Activated CD8-positive, alpha-beta memory T cell treated with anti-CD3 and anti-CD28 coated beads, Interleukin-2, amount 50 U/mL, for 1 hour (primary cell): ENCODE measurements around the gene VEPH1.

Source experiments
- DNase-seq: peaks from one replicate; pipeline ENCODE4 v3.0.0-alpha.2; 2020; ENCODE audit errors: extremely low read depth

The VEPH1 gene

DNA sequence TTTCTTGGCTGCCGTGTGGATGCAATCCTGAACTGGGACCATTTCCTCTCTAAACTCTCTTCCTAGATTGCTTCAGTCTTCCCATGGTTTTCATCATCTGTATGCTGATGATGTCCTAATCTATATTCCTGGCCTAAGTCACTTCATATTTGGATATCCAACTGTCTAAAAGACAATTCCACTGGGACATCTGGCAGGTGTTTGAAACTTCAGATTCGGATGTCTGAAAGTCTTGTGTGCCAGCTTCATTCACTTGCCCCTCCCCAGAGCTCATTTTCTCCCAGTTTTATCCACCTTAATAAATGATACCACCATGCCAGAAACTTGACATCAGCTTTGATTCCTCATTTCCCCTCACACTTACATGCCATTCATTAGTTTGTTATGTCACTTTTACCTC, 201.5 kb downstream of the VEPH1 start:
- DNase-seq = no peak

- no peak for DNase-seq
Observed at GRCh38 chr3:157300981-157301663, 202.1 kb downstream of the VEPH1 start.

- no peak for DNase-seq
Observed at GRCh38 chr3:157300094-157300493, 203.1 kb downstream of the VEPH1 start.

GRCh38 chr3:157297328-157297915, 205.8 kb downstream of the VEPH1 start:
- no peak for DNase-seq

DNA sequence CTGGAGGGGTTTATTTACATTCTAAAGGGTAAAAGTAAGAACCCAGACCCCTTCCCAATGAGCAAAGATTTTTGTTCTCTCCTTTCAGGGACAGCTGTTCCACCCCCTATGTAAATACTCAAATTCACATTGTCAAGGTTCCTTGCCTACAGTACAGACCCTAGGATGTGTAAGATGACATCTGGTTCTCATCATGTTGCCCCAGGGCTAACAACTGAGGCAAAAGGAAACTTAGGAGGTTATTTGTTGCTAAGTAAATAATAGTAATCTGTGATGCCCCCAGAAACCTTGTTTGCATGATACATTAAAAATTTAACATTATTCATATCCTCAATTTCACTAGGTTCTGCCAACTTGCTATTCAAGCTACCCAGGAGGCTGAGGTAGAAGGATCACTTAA, 208.3 kb downstream of the VEPH1 start:
- DNase-seq = no peak

DNA sequence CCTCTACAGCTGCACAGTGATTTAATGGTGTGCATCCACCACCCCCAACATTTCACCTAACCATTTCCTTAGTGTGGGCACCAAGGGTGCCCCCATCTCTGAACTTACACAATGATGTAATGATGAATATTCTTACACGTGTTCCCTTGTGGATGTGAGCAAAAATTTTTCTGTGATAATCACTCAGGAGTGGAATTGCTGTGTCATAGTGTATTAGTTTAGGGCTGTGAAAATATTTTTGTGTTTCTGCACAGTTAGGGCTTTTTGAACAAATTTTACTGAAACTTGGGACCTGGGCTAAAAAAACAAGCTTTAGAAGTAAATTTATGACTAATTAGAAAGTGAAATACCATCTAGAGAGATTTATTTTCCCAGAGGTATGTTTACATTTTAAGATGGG, 208.7 kb downstream of the VEPH1 start:
- DNase-seq = no peak

GRCh38 chr3:157290766-157291165, 212.4 kb downstream of the VEPH1 start:
- no peak for DNase-seq

DNA sequence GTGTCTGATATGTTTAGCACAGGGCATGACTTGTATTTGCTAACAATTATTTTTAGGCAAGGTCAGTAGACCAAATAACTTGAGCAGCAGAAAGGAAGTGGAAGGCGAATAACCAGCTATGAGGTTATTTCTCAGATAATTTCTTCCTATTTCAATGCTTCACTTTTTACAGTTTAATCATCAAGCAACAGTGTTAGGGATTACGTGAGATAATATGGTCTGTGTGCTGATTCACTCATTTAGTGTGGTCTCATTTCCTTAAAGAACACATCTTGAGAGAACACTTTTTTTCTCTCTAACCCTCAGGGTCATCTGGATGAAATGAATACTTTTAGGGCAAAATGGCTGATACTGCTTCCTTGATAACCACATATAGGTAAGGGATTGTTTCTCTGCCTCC, 217.2 kb downstream of the VEPH1 start:
- DNase-seq = no peak

DNA sequence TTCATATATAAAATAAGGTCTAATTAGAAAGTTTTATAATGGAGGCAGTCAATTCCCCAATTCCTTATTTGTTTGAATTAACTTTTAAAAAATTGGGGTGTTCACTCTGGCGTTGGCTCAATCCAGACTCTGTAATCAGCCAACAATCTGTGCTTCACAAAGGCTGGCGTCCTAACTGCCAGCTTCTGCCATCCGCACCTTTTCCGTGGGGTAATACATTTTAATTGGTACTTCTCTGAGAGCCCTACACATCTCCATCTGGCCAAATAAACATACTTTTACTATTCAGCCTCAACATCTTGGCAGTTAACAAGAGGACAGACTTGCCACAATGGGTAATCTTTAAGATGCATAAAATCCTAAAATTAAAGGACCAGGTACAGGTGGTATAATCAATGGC, 218.1 kb downstream of the VEPH1 start:
- no peak for DNase-seq

DNA sequence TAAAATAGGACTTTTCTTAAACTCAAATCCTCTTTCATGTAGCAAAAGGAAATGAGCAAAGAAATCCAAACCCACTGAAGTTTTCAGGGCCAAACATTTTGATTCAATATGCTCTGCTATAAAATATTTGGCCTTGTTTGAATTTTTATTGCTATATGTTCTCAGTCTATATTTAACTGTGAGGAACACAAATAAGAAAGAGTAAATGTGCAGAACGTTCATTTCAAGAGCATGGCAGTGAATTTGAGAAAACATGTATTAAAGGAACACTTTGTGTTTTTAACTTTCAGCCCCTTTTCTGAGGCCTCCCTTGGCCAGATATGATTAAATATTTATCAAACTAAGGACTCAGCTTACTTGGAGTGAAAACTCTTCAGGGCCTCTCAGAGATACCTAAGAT, 218.5 kb downstream of the VEPH1 start:
- no peak for DNase-seq

DNA sequence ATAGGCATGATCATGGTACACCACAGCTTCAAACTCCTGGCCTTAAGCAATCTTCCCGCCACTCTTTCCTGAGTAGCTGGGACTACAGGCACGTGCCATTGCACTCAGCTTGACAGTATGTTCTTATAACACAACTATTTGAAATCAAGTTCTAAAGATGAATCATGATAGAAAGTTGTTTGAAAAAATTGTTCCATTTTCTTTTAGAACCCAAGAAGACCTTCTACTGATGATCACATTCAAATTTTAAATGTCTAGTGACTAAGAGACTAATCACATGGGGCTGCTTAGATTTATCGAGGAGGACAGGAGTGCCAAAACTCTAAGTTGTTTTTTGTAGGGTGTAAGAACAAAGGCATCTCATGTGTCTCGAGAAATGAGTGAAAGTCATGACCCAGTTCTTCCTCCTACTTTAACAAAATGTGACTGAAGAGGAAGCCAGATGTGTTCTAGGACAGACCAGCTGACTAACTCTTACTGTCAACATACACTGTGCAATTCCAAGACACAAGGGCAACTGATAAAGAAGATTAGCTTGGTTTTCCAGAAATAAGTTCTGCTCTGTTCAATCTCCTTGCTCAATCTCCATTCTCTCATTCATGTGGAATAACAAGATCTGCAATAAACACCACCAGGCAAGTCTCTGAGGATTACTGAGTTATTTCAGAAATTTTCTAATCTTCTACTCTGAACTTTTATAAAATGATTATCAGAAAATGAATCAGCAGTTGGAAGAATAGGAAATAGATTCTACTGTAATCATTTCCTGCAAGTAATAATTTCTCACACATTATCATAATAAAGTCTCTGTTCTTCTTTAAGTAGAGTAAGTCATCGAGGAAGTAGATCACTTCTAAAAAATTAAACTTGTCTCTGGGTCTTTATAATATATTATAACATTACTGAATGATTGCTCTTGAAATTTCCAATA, 220.7 kb downstream of the VEPH1 start:
- DNase-seq = no peak

DNA sequence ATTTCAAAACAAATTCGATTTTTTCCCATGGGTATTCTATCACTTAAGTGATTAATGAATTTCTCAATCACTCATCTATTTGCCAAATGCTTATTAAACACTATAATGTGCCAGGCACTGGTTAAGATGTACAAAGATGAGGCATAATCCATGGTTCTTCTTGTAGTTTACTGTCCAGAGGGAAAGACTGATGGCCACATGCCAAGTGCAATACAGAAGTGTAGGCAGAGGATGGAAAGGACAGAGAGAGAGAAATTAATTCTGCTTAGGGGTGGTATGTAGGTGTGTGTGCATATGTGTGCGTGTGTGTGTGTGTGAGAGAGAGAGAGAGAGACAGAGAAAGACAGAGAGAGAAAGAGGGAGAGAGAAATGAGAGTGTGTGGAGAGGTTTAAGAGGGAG, 222.4 kb downstream of the VEPH1 start:
- no peak for DNase-seq

GRCh38 chr3:157280354-157280753, 222.9 kb downstream of the VEPH1 start:
- DNase-seq = no peak

DNA sequence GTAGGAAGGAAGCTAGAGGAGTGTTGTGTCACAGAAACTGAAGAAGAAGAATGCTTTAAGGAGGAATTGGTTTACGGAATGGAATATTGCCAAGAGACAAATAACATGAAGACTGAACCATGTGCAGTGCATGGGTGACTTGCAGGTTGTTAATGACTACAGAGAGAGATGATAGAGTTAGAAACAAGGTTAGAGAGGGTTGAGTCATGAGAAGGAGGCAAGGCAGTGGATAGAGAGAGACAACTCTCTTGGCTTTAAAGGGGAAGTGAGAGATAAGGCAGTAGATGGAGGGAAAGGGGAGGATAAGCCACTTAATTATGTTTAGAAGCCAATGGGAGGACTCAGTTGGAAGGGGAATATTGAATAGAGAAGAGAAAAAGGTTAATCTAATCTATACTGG, 224.0 kb downstream of the VEPH1 start:
- no peak for DNase-seq

GRCh38 chr3:157276801-157277200, 226.4 kb downstream of the VEPH1 start:
- DNase-seq = no peak

DNA sequence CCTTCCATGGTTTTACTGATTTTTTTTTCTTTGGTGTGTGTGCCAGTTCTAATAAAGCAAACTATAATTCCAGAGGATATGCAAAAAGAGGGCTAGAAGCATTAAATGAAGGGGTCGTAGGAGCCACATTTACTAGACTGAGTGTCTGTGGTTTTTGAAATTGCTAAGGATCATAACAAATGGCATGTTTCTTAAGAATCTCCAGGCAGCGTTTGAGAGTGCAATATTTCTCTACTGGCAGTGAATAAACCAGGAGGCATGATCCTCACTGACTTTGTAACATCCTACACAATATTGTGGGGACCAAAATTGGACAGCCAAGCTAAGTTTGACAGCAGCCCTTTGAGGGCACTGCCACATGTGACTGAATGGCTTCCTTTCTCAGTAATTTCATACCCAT, 227.4 kb downstream of the VEPH1 start:
- no peak for DNase-seq

- no peak for DNase-seq
Observed at GRCh38 chr3:157274644-157275137, 228.5 kb downstream of the VEPH1 start.

DNA sequence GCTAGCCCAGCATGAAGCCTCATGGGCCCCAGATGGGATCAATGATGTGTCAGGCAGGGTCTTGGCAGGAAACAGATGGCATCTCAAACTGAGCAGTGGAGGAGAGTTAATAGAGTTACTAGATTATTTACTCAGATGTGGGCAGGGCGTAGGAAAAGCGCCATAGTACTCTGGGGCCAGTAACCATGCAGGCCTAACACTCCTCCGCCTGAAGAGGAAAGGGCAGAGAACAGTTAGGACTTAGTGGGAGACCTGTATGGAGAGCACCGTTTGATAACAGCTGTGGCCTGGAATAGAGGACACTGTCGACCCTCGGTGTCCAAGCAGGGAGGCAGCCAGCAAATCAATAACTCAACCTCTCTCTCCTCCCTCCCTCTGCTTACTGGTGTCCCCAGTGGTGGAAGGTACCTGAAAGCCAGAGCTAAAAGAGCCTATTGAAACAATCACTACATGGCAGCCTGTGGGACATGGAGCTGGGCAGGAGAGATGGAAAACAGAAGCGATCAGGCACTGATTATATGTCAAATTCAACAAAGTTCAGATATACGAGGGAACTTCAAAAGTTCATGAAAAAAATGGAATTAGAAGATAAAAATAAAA, 231.8 kb downstream of the VEPH1 start:
- DNase-seq = no peak

DNA sequence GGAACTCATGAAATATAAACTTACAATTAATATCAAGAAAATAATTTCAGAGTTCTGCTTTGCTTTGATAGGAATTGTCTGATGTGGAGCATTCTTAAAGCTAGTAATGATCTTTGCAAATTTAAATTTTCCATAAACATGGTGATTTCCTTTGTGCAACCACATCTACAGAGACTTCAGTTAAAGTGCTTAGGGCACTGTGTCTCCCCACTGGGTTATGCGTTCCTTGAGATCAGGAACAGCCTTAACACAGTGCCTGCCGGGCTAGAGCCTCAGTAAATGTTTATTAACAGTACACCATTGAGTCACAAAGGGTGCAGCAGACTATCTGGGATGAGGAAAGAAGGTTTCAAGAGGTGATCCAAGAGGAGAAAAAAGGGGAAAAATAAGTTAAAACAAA, 235.2 kb downstream of the VEPH1 start:
- no peak for DNase-seq

DNA sequence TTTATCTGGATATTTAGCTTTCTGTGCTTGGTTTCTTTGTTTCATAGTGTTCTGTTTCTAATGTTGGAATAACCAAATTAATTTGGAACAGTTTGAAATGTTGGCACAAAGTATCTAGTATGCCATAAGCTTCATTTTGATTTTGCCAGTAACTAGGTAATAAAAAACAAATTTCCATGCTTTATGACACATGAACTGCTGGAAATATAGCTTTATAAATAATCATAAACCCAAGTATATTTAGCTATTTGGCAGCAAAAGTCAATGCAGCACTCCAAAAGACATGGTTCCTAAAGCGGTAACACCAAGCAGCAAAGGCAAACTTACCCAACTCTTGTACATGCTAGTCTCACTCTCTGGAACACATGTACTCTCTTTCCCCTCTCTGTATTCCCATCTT, 237.3 kb downstream of the VEPH1 start:
- DNase-seq = no peak

DNA sequence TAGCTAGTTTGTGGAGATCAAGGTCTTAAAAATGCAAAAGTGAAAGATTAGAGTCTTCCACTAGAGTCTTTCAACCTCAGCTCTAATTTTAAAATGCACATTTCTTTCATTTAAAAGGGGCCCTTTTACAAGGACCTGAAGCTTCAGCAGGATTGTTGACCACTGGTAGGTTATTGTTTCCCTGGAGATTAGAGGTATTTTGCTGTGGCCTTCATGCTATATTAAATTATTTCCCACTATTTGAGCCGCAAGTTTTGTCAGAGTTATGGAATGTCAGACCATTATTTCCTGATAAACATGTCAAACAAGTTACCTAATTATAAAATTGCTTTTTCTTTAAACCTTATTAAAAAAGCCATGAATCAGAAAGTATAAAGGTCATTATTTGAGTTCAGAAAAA, 240.2 kb downstream of the VEPH1 start:
- DNase-seq = no peak

GRCh38 chr3:157261000-157261399, 242.2 kb downstream of the VEPH1 start:
- DNase-seq = no peak
